ENCODE results near the gene HTR3C. TPM values are rescaled to one million over a fixed set of nuclear protein-coding genes. Genes with fewer than 3 reads are reported as not detected.
"Not testable (repeated sequence)": the region's sequence is repeated elsewhere in the genome, so short reads cannot be mapped to it uniquely, and the experiment has no call there.

Gene HTR3C
- total RNA-seq, 6 donors from 2014 or later, result 0.23 to 2.4 (median 1.5) TPM; not detected in 2

DNA sequence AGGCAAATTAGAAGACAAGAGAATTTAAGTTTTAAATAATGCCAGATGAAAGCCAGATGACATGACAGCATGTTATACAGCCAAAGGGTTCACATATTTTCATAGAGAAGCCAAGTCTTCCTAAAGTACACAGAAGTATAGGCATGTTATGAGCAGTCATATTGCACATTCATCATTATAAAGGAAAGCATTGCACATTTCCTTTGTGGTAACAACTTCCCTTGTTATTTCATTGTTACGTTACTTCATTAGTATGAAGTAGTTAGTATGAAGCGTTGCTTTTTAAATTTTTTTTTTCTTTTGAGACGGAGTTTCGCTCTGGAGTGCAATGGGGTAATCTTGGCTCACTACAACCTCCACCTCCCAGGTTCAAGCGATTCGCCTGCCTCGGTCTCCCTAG lies 30.5 kb upstream of the HTR3C start:
- no peak for TF ChIP-seq POLR2AphosphoS5 (IDR thresholded peaks at IDR 0.05)
- TF ChIP-seq EP300 (IDR thresholded peaks at IDR 0.05), result no peak
- TF ChIP-seq, protein P1, sequence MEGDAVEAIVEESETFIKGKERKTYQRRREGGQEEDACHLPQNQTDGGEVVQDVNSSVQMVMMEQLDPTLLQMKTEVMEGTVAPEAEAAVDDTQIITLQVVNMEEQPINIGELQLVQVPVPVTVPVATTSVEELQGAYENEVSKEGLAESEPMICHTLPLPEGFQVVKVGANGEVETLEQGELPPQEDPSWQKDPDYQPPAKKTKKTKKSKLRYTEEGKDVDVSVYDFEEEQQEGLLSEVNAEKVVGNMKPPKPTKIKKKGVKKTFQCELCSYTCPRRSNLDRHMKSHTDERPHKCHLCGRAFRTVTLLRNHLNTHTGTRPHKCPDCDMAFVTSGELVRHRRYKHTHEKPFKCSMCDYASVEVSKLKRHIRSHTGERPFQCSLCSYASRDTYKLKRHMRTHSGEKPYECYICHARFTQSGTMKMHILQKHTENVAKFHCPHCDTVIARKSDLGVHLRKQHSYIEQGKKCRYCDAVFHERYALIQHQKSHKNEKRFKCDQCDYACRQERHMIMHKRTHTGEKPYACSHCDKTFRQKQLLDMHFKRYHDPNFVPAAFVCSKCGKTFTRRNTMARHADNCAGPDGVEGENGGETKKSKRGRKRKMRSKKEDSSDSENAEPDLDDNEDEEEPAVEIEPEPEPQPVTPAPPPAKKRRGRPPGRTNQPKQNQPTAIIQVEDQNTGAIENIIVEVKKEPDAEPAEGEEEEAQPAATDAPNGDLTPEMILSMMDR (IDR thresholded peaks at IDR 0.05), result no peak
- TF ChIP-seq POLR2A (IDR thresholded peaks at IDR 0.05), result no peak
- no peak overlapping the region for H3K4me3 ChIP-seq
- H3K4me1 ChIP-seq, result peaks cover 0 to 7% (median 0%) of the 10 kb centered on the region in 4 donors
- peak overlapping the region in 1 of 4 donors; percentile 75 for H3K27ac ChIP-seq
- DNase-seq, result no peak
- no peaks in the 10 kb centered on the region for H3K27me3 ChIP-seq
- ATAC-seq (ENCODE audit: low FRiP score in 2 of 2), result no peak
- H3K36me3 ChIP-seq, result no peaks in the 10 kb centered on the region
- WGBS, 2 donors, result 41 to 57% methylated on average over 7 of the region's 7 CpGs
- no peaks in the 10 kb centered on the region for H3K9me3 ChIP-seq

DNA sequence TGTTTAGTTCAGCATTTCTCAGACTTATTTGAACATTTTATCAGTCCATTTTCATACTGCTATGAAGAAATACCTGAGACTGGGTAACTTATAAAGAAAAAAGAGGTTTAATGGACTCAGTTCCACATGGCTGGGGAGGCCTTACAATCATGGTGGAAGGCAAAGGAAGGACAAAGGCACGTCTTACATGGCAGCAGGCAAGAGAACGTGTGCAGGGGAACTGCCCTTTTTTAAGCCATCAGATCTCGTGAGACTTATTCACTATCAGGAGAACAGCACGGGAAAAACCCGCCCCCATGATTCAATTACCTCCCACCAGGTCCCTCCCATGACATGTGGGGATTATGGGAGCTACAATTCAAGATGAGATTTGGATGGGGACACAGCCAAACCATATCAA lies 27.6 kb upstream of the HTR3C start:
- 67 to 68% methylated on average over 5 of the region's 5 CpGs for WGBS, 2 donors
- H3K27me3 ChIP-seq, result not testable (repeated sequence)

DNA sequence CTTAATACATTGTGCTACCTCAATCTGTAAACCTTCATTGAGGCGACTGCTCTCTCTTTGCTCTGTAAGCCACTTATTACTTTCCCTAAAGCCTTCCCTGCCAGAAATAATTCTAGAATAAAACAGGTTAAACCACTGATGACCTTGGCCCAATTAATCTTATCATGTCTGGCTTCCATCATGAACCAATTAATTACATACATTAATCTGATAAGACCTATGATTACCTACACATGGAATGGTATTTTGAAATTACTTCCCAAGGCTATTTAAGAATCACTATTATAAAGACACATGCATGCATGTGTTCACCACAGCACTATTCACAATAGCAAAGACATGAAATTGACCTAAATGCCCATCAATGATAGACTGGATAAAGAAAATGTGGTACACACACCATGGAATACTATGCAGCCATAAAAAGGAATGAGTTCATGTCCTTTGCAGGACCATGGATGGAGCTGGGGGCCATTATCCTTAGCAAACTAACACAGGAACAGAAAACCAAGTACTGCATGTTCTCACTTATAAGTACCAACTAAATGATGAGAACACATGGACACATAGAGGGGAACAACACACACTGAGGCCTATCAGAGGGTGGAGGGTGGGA lies 24.5 kb upstream of the HTR3C start:
- not testable (repeated sequence) for ATAC-seq (ENCODE audit: low FRiP score in 2 of 2)

More for the DNA sequence above, 27.6 kb upstream of the HTR3C start:
- not testable (repeated sequence) for ATAC-seq (ENCODE audit: low FRiP score in 2 of 2); H3K4me3 ChIP-seq; H3K4me1 ChIP-seq; H3K9me3 ChIP-seq; H3K36me3 ChIP-seq; H3K27ac ChIP-seq; DNase-seq

DNA sequence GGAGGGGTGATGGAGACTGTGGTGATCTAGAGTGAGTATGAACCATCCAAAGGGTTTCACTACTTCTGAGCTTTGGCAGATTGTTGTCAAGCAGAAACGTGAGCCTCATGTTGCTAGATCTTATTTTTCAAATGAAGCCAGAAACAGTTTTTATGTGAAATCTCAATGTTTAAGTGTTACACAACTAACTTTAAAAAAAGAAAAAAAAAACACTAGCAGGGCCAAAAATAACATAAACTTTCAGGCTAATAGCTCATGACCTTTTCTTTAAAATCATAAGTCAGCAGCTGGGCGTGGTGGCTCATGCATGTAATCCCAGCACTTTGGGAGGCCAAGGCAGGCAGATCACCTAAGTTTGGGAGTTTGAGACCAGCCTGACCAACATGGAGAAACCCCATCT lies 23.4 kb upstream of the HTR3C start:
- Histone ChIP-seq H3K4me1 (no peaks in the 10 kb centered on the region), H3K36me3 (no peaks in the 10 kb centered on the region), H3K27me3 (no peaks in the 10 kb centered on the region), H3K9me3 (no peaks in the 10 kb centered on the region), H3K27ac (no peak overlapping the region), H3K4me3 (no peak overlapping the region)
- WGBS, 2 donors, result 77 to 81% methylated on average over 2 of the region's 2 CpGs
- no peak for DNase-seq
- TF ChIP-seq POLR2A (IDR thresholded peaks at IDR 0.05), result no peak
- TF ChIP-seq POLR2AphosphoS5 (IDR thresholded peaks at IDR 0.05), result no peak
- TF ChIP-seq, protein P1 (IDR thresholded peaks at IDR 0.05), result no peak
- no peak for TF ChIP-seq EP300 (IDR thresholded peaks at IDR 0.05)
- ATAC-seq (ENCODE audit: low FRiP score in 2 of 2), result no peak

More for the DNA sequence above, 24.5 kb upstream of the HTR3C start:
- not testable (repeated sequence) for DNase-seq, H3K9me3 ChIP-seq, H3K4me3 ChIP-seq, H3K27ac ChIP-seq, H3K27me3 ChIP-seq, H3K36me3 ChIP-seq, H3K4me1 ChIP-seq
- 87 to 97% methylated on average over 1 of the region's 1 CpG for WGBS, 2 donors

DNA sequence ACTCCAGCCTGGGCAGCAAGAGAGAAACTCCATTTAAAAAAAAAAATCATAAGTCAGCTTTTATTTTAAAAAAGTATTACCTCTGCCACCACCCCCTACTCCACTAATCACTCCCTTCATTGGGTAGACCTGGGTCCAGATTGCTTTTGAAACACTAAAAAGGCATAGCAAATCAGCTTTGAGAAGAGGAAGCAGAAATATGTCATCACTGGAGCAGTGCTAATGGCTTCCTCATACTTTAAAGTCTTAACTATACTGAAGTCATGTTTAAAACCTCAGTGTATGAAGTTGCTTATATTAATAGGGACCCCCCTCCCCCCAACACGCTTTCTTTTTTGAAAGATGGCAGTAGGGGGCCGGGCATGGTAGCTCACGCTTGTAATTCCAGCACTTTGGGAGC lies 22.3 kb upstream of the HTR3C start:
- Histone ChIP-seq H3K4me1 (no peaks in the 10 kb centered on the region), H3K9me3 (no peaks in the 10 kb centered on the region), H3K27ac (no peak overlapping the region), H3K27me3 (no peaks in the 10 kb centered on the region), H3K36me3 (no peaks in the 10 kb centered on the region), H3K4me3 (no peak overlapping the region)
- DNase-seq, result no peak
- ATAC-seq (ENCODE audit: low FRiP score in 2 of 2), result no peak
- TF ChIP-seq, protein P1 (IDR thresholded peaks at IDR 0.05), result no peak
- no peak for TF ChIP-seq POLR2AphosphoS5 (IDR thresholded peaks at IDR 0.05)
- no peak for TF ChIP-seq EP300 (IDR thresholded peaks at IDR 0.05)
- TF ChIP-seq POLR2A (IDR thresholded peaks at IDR 0.05), result no peak
- WGBS, 2 donors, result 54 to 88% methylated on average over 3 of the region's 3 CpGs

DNA sequence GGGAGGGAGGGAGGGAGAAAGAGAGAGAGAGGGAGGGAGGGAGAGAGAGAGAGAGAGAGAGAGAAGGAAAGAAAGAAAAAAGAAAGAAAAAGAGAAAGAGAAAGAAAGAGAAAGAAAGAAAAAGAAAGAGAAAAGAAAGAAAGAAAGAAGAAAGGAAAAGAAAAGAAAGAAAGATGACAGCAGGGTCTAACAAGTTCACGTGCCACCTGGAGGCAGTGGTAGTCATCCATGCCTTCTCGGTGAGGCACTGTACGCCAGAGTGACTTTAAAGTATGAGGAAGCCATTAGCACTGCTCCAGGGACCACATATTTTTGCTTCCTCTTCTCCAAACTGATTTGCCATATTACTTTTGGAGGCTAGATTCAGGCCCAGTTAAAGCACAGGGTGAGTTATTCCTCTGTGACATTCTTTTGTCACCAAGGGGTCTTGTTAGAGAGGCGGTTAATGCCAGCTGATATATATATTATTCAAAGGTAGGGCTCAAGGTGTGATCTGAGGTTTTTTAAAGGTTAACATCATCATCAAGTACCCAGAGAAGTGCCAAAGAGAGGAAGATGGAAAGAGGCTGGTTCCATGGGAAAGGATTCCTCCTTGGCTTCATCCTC lies 21.6 kb upstream of the HTR3C start, which contains the start of gene HTR3D:
TSS of gene HTR3D (plus strand) at position 556 of the 606 bp plus-strand sequence. CDS start at position 556, 0 bp downstream.
- no peak within 1 kb of the TSS for H3K4me3 ChIP-seq
- no peaks in the 10 kb centered on the region for H3K9me3 ChIP-seq
- no peaks in the 10 kb centered on the region for H3K36me3 ChIP-seq
- H3K27me3 ChIP-seq, result no peaks in the 10 kb centered on the region
- 67 to 68% methylated on average over 4 of the region's 4 CpGs for WGBS, 2 donors
- DNase-seq, result no peak
- TF ChIP-seq POLR2AphosphoS5 (IDR thresholded peaks at IDR 0.05) (no peak), POLR2A (IDR thresholded peaks at IDR 0.05) (no peak), EP300 (IDR thresholded peaks at IDR 0.05) (no peak)
- TF ChIP-seq, protein P1 (IDR thresholded peaks at IDR 0.05), result no peak
- no peak for ATAC-seq (ENCODE audit: low FRiP score in 2 of 2)
- H3K27ac ChIP-seq, result no peak within 1 kb of the TSS
- H3K4me1 ChIP-seq, result no peaks in the 10 kb centered on the region
